ENCODE results near the gene CRTC1.

CRTC1 gene

GRCh38 chr19:18651733-18652132 lies 31.7 kb upstream of the CRTC1 start:
- no peak for DNase-seq

GRCh38 chr19:18653853-18654252 lies 29.6 kb upstream of the CRTC1 start:
- DNase-seq, result no peak

DNA sequence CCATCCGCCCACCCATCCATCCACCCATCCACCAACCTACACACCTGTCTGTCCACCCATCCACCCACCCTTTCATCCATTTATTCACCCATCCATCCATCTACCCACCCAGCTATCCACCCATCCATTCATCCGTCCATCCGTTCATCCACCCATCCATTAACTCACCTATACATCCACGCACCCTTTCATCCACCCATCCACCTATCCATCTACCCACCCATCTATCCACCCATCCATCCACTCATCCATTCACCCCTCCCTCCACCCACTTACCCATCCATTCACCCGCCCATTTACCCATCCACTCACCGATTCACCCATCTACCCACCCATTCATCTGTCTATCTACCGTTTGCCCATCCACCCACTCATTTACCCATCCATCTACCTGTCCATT lies 29.0 kb upstream of the CRTC1 start:
- DNase-seq, result no peak

DNA sequence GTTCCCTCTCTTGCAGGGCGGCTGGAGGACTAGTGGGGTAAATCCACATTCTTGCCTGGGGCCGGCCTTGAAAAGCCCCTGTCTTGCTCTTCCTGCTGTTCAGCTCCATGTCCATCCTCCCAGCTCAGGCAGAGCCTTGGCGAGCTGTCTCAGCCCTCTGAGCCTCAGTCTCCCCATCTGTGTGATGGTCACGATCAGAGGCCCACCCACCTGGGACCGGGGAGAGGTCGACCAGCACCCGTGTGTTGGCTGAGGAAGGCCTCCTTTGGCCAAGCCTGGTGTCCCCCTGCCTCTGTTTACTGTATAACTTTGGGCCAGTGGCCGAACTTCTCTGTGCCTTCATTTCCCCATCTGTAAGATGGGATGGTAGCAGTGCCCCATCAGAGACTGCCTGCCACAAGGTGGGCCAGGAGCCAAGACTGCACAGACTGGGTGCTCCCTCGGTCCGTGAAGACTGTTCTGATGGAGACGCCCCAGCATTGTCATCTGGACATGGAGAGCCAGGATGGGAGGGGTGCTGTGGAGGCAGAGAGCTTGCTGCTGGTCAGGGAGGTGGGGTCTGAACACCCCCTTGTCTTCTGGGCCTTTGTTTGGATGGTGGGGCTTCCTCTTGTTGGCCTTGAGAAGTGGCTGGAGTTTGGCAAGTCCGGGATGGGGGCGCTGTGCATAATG lies 28.2 kb upstream of the CRTC1 start:
- DNase-seq, result no peak

- no peak for DNase-seq
These were observed 27.0 kb upstream of the CRTC1 start for GRCh38 chr19:18656337-18657086.

GRCh38 chr19:18657590-18658365 lies 25.7 kb upstream of the CRTC1 start:
- peak; percentile 62 for DNase-seq

- DNase-seq, result no peak
These were observed 25.1 kb upstream of the CRTC1 start for GRCh38 chr19:18658366-18658855.

DNA sequence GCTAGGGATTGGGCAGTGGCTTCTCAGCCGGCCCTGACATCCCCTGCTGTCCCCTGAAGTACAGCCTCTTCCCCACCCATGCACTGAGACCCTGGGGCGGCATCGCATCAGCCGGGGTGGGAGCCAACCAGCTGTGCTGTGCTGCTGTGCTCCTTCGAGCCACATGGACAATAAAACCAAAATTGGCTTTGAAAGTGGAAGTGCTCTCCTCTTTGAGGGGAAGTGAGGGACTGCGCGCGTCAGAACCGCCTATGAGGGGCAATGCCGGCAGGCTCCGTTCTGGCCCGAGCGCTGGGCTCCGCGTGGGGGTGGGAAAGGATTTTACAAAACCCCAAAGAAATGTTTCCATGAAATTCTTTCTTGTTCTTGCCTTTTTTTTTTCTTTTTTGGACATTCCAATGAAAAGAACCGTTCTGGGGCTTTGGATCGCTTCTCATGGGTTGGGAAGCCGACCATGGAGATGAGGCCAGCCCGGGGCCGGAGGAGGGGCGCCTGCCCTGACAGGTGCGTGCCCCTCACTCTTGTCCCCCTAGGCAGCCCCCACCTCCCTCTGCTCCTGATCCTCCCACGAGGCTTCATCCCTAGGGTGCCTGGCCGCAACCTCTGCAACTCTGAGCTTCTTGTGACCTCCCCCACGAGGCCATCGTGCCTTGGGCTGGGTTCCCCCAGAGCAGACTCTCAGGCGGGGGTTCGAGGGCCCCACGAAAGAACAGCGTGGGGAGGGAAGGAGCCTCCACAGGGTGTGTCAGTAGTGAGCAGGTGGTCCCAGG lies 24.0 kb upstream of the CRTC1 start:
- no peak for DNase-seq

GRCh38 chr19:18660051-18660910 lies 23.2 kb upstream of the CRTC1 start:
- peak; percentile 38 for DNase-seq

GRCh38 chr19:18660939-18661670 lies 22.4 kb upstream of the CRTC1 start:
- no peak for DNase-seq

DNA sequence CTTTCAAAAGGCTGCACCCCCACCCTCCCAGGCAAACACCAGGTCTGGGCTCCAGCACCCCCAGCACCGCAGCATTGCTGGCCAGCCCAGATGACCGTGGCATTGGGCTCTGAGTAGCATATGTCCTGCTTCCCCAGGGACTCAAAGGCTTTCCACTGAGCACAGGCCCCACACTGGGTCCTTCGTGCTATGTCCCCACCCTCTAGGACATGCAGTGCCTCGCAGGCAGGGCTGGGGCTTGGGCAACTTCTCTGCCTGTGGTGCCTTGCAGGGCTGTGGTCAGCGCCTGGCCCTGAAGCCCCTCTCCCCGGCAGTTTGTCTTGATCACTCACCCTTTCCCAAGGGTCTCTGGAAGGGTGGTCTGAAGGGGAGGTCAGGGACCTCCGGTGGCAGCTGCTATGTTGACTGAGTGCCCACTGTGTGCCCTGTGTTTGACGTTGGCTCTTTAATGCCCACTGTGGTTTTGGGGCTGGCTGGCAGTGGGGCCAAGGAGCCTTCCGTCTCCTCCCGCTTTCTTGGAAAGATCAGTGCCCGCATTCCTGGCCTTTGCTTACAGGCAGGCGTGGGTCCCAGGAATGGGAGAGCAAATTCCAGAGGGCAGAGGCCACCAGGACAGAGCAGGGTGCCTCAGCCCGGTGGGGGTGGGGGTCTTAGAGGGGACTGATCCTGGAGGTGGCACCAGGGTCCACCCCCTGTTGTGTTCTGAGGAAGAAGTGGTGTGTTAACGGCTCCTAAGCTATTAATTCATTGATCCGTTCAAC lies 20.3 kb upstream of the CRTC1 start:
- no peak for DNase-seq

DNA sequence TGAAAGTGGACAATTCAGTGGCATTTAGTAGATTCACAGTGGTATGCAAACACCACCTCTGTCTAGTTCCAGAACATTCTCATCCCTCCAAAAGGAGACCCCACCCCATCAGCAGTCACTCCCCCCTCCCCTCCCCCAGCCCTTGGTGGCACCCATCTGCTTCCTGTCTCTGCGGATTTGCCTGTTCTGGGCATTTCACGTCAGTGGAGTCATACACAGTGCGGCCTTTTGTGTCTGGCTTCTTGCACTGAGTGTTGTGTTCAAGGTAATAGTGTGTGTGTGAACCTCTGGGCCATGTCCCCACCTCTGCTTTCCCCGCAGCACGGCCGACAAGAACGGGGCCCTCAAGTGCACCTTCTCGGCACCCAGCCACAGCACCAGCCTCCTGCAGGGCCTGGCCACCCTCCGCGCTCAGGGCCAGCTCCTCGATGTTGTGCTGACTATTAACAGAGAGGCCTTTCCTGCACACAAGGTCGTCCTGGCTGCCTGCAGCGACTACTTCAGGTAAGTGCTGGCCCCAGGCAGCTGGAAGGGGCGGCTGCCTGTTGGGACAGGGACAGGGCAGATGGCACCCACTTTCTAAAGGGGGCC lies 19.4 kb upstream of the CRTC1 start:
- DNase-seq, result no peak

GRCh38 chr19:18665771-18666202 lies 17.7 kb upstream of the CRTC1 start:
- DNase-seq, result no peak

DNA sequence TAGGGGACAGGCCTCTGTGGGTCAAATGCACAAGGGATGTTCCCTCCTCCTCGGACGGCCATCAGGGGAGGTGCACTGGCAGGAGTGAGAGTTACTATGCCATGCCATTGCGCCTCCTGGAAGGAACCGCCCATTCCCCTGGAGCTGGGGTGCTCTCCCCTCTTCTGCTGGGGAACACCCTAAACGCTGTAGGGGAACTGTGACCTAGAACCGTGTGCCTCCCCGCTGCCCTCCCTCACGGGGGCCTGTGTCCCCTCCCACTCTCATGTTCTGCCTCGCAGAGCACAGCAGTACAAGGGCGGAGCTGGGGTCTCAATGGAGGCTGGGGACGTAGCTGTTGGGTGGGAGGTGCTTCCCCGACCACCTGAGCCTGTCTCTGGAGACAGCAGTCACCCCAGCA lies 17.2 kb upstream of the CRTC1 start:
- no peak for DNase-seq

- DNase-seq, result no peak
These were observed 16.7 kb upstream of the CRTC1 start for GRCh38 chr19:18666784-18667183.

DNA sequence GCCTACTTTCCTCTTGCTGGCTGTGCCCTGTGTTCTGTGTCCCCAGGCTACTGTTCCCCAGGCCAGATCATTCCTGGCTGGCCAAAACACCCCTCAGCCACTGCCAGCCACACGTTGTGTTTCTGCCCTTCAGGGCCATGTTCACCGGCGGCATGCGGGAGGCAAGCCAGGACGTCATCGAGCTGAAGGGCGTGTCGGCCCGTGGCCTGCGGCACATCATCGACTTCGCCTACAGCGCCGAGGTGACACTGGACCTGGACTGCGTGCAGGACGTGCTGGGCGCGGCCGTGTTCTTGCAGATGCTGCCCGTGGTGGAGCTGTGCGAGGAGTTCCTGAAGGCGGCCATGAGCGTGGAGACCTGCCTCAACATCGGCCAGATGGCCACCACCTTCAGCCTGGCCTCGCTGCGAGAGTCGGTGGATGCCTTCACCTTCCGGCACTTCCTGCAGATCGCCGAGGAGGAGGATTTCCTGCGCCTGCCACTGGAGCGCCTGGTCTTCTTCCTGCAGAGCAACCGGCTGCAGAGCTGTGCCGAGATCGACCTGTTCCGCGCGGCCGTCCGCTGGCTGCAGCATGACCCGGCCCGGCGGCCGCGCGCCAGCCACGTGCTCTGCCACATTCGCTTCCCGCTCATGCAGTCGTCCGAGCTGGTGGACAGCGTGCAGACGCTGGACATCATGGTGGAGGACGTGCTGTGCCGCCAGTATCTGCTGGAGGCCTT lies 15.8 kb upstream of the CRTC1 start:
- no peak for DNase-seq

GRCh38 chr19:18668252-18668631 lies 15.2 kb upstream of the CRTC1 start:
- no peak for DNase-seq

GRCh38 chr19:18668744-18669523 lies 14.5 kb upstream of the CRTC1 start:
- DNase-seq, result no peak

- DNase-seq, result no peak
These were observed 14.0 kb upstream of the CRTC1 start for GRCh38 chr19:18669524-18669817.

All from T1000 (cell line).